ENCODE measurements around the gene SRA1.

DNA sequence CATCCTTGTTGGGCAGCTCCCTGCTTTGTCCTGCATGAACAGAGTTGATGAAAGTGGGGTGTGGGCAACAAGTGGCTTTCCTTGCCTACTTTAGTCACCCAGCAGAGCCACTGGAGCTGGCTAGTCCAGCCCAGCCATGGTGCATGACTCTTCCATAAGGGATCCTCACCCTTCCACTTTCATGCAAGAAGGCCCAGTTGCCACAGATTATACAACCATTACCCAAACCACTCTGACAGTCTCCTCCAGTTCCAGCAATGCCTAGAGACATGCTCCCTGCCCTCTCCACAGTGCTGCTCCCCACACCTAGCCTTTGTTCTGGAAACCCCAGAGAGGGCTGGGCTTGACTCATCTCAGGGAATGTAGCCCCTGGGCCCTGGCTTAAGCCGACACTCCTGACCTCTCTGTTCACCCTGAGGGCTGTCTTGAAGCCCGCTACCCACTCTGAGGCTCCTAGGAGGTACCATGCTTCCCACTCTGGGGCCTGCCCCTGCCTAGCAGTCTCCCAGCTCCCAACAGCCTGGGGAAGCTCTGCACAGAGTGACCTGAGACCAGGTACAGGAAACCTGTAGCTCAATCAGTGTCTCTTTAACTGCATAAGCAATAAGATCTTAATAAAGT is 11.3 kb upstream of the SRA1 start:
- TF ChIP-seq, protein P1, sequence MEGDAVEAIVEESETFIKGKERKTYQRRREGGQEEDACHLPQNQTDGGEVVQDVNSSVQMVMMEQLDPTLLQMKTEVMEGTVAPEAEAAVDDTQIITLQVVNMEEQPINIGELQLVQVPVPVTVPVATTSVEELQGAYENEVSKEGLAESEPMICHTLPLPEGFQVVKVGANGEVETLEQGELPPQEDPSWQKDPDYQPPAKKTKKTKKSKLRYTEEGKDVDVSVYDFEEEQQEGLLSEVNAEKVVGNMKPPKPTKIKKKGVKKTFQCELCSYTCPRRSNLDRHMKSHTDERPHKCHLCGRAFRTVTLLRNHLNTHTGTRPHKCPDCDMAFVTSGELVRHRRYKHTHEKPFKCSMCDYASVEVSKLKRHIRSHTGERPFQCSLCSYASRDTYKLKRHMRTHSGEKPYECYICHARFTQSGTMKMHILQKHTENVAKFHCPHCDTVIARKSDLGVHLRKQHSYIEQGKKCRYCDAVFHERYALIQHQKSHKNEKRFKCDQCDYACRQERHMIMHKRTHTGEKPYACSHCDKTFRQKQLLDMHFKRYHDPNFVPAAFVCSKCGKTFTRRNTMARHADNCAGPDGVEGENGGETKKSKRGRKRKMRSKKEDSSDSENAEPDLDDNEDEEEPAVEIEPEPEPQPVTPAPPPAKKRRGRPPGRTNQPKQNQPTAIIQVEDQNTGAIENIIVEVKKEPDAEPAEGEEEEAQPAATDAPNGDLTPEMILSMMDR (IDR thresholded peaks at IDR 0.05) = no peak
- TF ChIP-seq POLR2A (IDR thresholded peaks at IDR 0.05) = no peak
